Nephron (organoid): ENCODE results near the gene SMIM35.
A peak's percentile ranks its signal among the peaks of the same experiment; 100 is the strongest.

Source experiments
- H3K27ac Mint-ChIP-seq, 3 experiments: 2 replicates each; pipeline ENCODE4 v1.8.0; 2020; ENCODE audit warnings: mixed read lengths in 3 of 3, mild to moderate bottlenecking in 2 of 3, moderate library complexity in 1 of 3
- H3K27me3 Mint-ChIP-seq: 2 replicates; pipeline ENCODE4 v1.8.0; 2021; ENCODE audit warnings: low read depth, mild to moderate bottlenecking, moderate library complexity, mixed read lengths
- H3K36me3 Mint-ChIP-seq: 2 replicates; pipeline ENCODE4 v1.8.0; 2020; ENCODE audit warnings: low read depth, mixed read lengths
- H3K4me1 Mint-ChIP-seq: 2 replicates; pipeline ENCODE4 v1.8.0; 2020; ENCODE audit warnings: mixed read lengths
- H3K4me3 Mint-ChIP-seq, 3 experiments: 2 replicates each; pipeline ENCODE4 v1.8.0; 2020; ENCODE audit warnings: mild to moderate bottlenecking in 3 of 3, mixed read lengths in 3 of 3, moderate library complexity in 2 of 3
- H3K9me3 Mint-ChIP-seq: 2 replicates; pipeline ENCODE4 v1.8.0; 2020; ENCODE audit warnings: mixed read lengths
- CTCF ChIP-seq, 3 experiments: fragments of 200-600 bp; sonication (generic); IDR thresholded peaks; one replicate each; pipeline ENCODE4 v1.5.0; 2021; ENCODE audit warnings: antibody characterized with exemption in 3 of 3; ENCODE audit not compliant: unreplicated experiment in 3 of 3

Gene SMIM35

GRCh38 chr11:118082880-118083552 lies 3.7 kb downstream of the SMIM35 start:
- Mint-ChIP-seq H3K27ac (peak overlapping the region; percentile 37 to 91 (median 81)), H3K36me3 (no peaks in the 10 kb centered on the region), H3K4me3 (peak overlapping the region in 1 of 3 experiments; percentile 31), H3K9me3 (no peaks in the 10 kb centered on the region), H3K4me1 (peaks cover 28% of the 10 kb centered on the region), H3K27me3 (peaks cover 33% of the 10 kb centered on the region)
- no peak for TF ChIP-seq CTCF (IDR thresholded peaks at IDR 0.05; ENCODE audit: unreplicated experiment in 3 of 3)

- Mint-ChIP-seq H3K4me3 (no peak overlapping the region), H3K27ac (peak overlapping the region in 2 of 3 experiments; percentile 12 to 23), H3K4me1 (peaks cover 28% of the 10 kb centered on the region), H3K9me3 (no peaks in the 10 kb centered on the region), H3K36me3 (no peaks in the 10 kb centered on the region), H3K27me3 (peaks cover 28% of the 10 kb centered on the region)
- no peak for TF ChIP-seq CTCF (IDR thresholded peaks at IDR 0.05; ENCODE audit: unreplicated experiment in 3 of 3)
These were observed 5.4 kb downstream of the SMIM35 start for GRCh38 chr11:118081241-118081958.

GRCh38 chr11:118080296-118080695 lies 6.5 kb downstream of the SMIM35 start:
- Mint-ChIP-seq H3K9me3 (no peaks in the 10 kb centered on the region), H3K4me3 (peak overlapping the region in 1 of 3 experiments; percentile 19), H3K27ac (peak overlapping the region in 1 of 3 experiments; percentile 31), H3K36me3 (no peaks in the 10 kb centered on the region), H3K4me1 (peaks cover 28% of the 10 kb centered on the region), H3K27me3 (peaks cover 29% of the 10 kb centered on the region)
- TF ChIP-seq CTCF (IDR thresholded peaks at IDR 0.05; ENCODE audit: unreplicated experiment in 3 of 3) = no peak

- H3K4me1 Mint-ChIP-seq = peaks cover 28% of the 10 kb centered on the region
- TF ChIP-seq CTCF (IDR thresholded peaks at IDR 0.05; ENCODE audit: unreplicated experiment in 3 of 3) = no peak
- no peaks in the 10 kb centered on the region for H3K9me3 Mint-ChIP-seq
- peak overlapping the region in 2 of 3 experiments; percentile 28 to 78 for H3K27ac Mint-ChIP-seq
- no peaks in the 10 kb centered on the region for H3K36me3 Mint-ChIP-seq
- H3K4me3 Mint-ChIP-seq = peak overlapping the region in 1 of 3 experiments; percentile 54
- peaks cover 31% of the 10 kb centered on the region for H3K27me3 Mint-ChIP-seq
These were observed 7.3 kb downstream of the SMIM35 start for GRCh38 chr11:118079491-118079890.

- H3K36me3 Mint-ChIP-seq = no peaks in the 10 kb centered on the region
- peak overlapping the region in 1 of 3 experiments; percentile 72 for H3K4me3 Mint-ChIP-seq
- peaks cover 24% of the 10 kb centered on the region for H3K4me1 Mint-ChIP-seq
- TF ChIP-seq CTCF (IDR thresholded peaks at IDR 0.05; ENCODE audit: unreplicated experiment in 3 of 3) = no peak
- peaks cover 31% of the 10 kb centered on the region for H3K27me3 Mint-ChIP-seq
- H3K27ac Mint-ChIP-seq = peak overlapping the region in 2 of 3 experiments; percentile 28 to 78
- H3K9me3 Mint-ChIP-seq = no peaks in the 10 kb centered on the region
These were observed 7.8 kb downstream of the SMIM35 start for GRCh38 chr11:118078911-118079411.
